AG04449 (cell line): ENCODE data around the gene LIX1L.

Experiments
- CTCF ChIA-PET: fragments of 350-600 bp; formaldehyde crosslinking; extraction: SDS; loops from one replicate; lab custom pipeline; 2021; ENCODE audit warnings: antibody characterized with exemption; lab: Yijun Ruan, JAX
- POLR2A ChIA-PET: fragments of 400-600, 350-600 bp; formaldehyde crosslinking; extraction: SDS; loops from one replicate; lab custom pipeline; 2020; ENCODE audit warnings: antibody characterized with exemption, inconsistent platforms; lab: Yijun Ruan, JAX
- DNase-seq: peaks from one replicate; pipeline ENCODE4 v3.0.0-alpha.2; 2010; ENCODE audit warnings: low read depth, low spot score
- H3K4me3 ChIP-seq: 2 replicates; pipeline ENCODE4 v1.5.1; 2011; ENCODE audit warnings: low read depth, mild to moderate bottlenecking, control low read depth, low read length
- TF ChIP-seq, protein P1 (sequence below): IDR thresholded peaks from one replicate; pipeline ENCODE4 v1.5.1; 2011; ENCODE audit warnings: mild to moderate bottlenecking, moderate library complexity, low read length, control low read depth, inconsistent platforms; ENCODE audit not compliant: insufficient read depth; ENCODE audit errors: missing control alignments

LIX1L gene

DNA sequence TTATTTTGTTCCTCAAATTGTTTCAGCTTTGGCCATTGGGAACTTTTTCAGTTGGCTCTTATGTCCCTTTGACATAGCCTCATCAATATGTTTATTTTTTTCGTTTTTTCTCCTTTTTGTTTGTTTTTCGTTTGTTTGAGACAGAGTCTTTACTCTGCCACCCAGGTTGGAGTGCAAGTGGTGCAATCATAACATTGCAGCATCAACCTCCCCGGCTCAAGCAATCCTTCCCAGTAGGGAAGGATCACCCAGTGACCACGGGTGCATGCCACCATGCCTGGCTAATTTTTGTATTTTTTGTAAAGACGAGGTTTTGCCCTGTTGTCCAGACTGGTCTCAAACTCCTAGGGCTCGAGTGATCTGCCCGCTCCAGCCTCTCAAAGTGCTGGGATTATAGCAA lies 14.8 kb upstream of the LIX1L start:
- no peak for DNase-seq
- TF ChIP-seq, protein P1, sequence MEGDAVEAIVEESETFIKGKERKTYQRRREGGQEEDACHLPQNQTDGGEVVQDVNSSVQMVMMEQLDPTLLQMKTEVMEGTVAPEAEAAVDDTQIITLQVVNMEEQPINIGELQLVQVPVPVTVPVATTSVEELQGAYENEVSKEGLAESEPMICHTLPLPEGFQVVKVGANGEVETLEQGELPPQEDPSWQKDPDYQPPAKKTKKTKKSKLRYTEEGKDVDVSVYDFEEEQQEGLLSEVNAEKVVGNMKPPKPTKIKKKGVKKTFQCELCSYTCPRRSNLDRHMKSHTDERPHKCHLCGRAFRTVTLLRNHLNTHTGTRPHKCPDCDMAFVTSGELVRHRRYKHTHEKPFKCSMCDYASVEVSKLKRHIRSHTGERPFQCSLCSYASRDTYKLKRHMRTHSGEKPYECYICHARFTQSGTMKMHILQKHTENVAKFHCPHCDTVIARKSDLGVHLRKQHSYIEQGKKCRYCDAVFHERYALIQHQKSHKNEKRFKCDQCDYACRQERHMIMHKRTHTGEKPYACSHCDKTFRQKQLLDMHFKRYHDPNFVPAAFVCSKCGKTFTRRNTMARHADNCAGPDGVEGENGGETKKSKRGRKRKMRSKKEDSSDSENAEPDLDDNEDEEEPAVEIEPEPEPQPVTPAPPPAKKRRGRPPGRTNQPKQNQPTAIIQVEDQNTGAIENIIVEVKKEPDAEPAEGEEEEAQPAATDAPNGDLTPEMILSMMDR = no peak
- POLR2A ChIA-PET = no interaction called here
- H3K4me3 ChIP-seq = no peak overlapping the region
- CTCF ChIA-PET = interaction anchor here (1.0 to 1.4 kb wide), 3 partner anchors 32 to 40 kb away, joined by 3 to 7 read pairs (median 3); no protein-coding TSS in a partner anchor

DNA sequence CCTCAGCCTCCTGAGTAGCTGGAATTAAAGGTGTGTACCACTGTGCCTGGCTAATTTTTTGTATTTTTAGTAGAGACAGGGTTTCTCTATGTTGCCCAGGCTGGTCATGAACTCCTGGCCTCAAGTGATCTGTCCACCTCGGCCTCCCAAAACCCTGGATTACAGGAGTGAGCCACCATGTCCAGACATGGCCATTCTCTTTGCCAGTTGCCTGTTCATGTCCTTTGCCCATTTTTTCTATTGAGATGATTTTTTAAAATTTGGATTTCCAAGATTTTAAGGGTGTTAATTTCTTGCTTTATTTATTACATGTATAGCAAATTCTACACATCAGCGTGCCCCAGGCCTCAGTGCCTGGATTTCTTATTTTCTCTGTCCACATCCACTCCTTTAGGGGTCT lies 9.5 kb upstream of the LIX1L start:
- CTCF ChIA-PET = interaction anchor here (1.0 to 8.5 kb wide), 7 partner anchors 11 to 47 kb away, joined by 3 to 130 read pairs (median 3); partner anchors contain the start of gene RBM8A
- POLR2A ChIA-PET = interaction anchor here (1.3 kb wide), 1 partner anchor 13 kb away, joined by 3 read pairs; no protein-coding TSS in a partner anchor
- H3K4me3 ChIP-seq = no peak overlapping the region
- TF ChIP-seq, protein P1 = no peak
- DNase-seq = no peak

DNA sequence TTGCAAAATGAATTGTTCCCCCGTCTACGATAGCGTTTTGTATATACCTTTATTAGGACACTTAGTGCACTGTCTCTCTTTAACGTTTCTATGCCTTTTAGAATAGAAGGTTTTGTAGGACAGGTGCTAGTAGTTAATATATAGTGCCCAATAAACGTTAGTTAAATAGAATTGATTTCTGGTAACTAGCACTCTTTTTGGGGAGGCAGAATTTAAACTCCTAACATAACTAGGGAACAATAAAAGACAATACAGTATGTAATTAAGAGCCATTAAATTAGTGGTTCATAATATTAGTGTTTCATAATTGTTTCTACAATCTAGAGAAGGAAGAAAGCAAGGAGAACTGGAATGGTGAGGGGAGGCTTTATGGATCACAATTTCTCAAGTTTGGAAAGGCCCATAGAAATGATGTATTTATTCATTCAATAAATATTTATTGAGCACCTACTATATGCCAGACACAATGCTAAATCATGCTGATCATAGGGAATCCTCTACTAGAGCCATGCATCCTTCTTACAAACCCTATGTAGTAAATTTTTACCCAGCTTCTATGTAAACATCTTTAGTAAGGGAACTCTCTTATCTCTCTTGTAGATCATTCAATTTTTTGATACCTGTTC lies 7.4 kb upstream of the LIX1L start:
- no peak for DNase-seq
- ChIA-PET CTCF (interaction anchor here (1.1 to 8.5 kb wide), 10 partner anchors 8 to 120 kb away, joined by 3 to 130 read pairs (median 6); partner anchors contain the start of genes ITGA10, NUDT17, RBM8A and TXNIP), POLR2A (interaction anchor here (0.7 to 1.9 kb wide), 5 partner anchors 11 to 73 kb away, joined by 3 to 15 read pairs (median 3); partner anchors contain the start of gene RBM8A)
- peak overlapping the region; percentile 93 for H3K4me3 ChIP-seq
- TF ChIP-seq, protein P1 = no peak

DNA sequence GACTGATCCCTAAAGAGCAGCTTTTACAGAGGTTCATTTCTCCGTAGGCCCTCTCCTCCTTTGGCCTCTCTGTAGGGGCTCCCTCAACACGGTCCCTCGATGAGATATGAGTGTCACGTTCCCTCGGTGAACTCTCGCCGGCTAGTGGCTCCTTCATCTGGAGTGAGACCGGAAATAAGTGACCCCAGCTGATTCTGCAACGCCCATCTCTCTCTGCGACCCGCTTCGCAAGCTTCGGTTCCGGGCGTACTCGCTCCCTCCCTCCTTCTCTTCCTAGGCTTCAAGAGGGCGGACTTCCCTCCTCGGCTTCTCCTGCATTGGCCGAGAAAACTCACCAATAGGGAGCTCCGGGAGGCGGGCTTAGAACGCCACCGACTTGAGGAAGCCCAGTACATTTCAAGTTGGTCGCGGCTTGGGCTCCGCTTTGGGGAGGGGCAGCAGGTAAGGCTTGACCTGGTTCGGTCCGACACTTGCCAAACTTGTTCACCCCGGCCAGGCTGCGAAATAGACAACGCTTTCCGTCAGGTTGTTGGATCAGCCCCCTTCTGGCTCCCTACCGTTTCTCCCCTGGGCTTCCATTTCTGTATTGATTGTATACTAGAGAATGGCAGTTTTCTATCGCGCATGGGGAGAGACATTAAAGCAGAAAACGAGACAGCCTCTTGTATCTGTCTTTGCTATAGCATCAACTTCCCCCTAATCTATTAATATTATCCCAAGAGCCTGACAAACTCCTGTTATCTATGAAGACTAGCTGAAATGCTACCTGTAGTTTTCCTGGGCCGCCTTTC lies 6.7 kb upstream of the LIX1L start, which contains the start of the genes ANKRD34A and POLR3GL:
ANKRD34A (minus strand) TSS at position 248 of the 791 bp plus-strand sequence. CDS start 2,816 bp downstream, outside the sequence.
POLR3GL (plus strand) TSS at position 363 of the 791 bp plus-strand sequence. CDS start 10,176 bp downstream, outside the sequence.
- TF ChIP-seq, protein P1 = no peak
- peak within 1 kb of the TSS; percentile 93 for H3K4me3 ChIP-seq
- CTCF ChIA-PET = interaction anchor here (1.0 to 8.5 kb wide), 14 partner anchors 9 to 119 kb away, joined by 3 to 130 read pairs (median 5); partner anchors contain the start of genes ITGA10, NUDT17, RBM8A and TXNIP
- POLR2A ChIA-PET = interaction anchor here (0.7 to 2.4 kb wide), 8 partner anchors 10 to 106 kb away, joined by 3 to 18 read pairs (median 4); partner anchors contain the start of genes ANKRD35, PIAS3 and RBM8A
- DNase-seq = no peak

DNA sequence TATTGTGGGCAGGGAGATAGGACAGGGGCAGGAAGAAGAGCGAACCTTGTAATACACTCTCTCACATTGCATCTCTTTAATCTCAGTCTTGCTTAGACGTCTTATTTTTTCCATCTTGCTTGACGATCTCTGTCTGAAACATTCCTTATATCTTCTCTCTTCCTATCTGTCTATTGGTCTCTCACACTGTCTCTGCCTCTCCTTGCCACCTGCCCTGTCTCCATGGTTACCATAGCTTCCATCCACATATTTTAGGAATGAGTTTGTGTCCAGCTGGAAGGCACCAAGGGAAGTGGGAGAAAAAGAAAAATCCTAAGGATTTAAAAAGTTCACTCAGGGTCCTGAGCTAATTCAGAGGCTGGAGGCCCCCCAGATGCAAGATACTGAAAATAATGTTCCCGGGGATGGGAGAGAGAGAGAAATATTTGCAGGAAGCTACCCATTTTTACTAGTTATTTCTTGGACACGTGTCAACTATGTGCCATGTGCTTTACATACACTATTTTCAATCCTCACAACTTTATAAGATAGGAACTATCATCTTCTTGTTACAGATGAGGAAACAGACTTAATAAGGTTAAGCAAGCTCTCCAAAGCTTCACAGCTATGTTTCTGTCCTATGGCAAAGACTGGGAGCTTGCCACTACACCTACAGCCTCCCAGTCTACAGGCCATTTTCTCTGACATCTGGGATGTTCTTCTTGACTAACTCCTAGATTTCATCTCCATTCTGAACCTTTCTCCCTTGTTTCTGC lies 5.6 kb upstream of the LIX1L start:
- ChIA-PET POLR2A (interaction anchor here (0.6 to 2.4 kb wide), 5 partner anchors 33 to 116 kb away, joined by 3 to 18 read pairs (median 6); partner anchors contain the start of genes ANKRD35, PIAS3 and TXNIP), CTCF (interaction anchor here (1.0 to 8.5 kb wide), 12 partner anchors 10 to 114 kb away, joined by 3 to 130 read pairs (median 6); partner anchors contain the start of genes ITGA10 and RBM8A)
- DNase-seq = no peak
- H3K4me3 ChIP-seq = peak overlapping the region; percentile 93
- TF ChIP-seq, protein P1 = no peak
